GM18508 (cell line): Measurements from ENCODE around the gene SPPL2C.

ENCODE experiments used
- ATAC-seq: cut with Tn5 transposase; IDR thresholded peaks from one replicate; pipeline ENCODE4 v1.9.1; 2021; ENCODE audit warnings: moderate number of reproducible peaks; ENCODE audit not compliant: insufficient read depth, unreplicated experiment

The SPPL2C gene

GRCh38 chr17:45870342-45870974, 25.8 kb downstream of the SPPL2C start:
- ATAC-seq = no peak

GRCh38 chr17:45871718-45872117, 27.0 kb downstream of the SPPL2C start:
- no peak for ATAC-seq

GRCh38 chr17:45873728-45874127, 29.0 kb downstream of the SPPL2C start:
- ATAC-seq = no peak

- ATAC-seq = no peak
Measured at GRCh38 chr17:45874151-45874550, 29.5 kb downstream of the SPPL2C start.

GRCh38 chr17:45876539-45876938, 31.9 kb downstream of the SPPL2C start:
- ATAC-seq = no peak

- no peak for ATAC-seq
Measured at GRCh38 chr17:45877467-45877866, 32.8 kb downstream of the SPPL2C start.

GRCh38 chr17:45883063-45883462, 38.4 kb downstream of the SPPL2C start:
- no peak for ATAC-seq

- no peak for ATAC-seq
Measured at GRCh38 chr17:45886852-45887251, 42.2 kb downstream of the SPPL2C start.

- ATAC-seq = no peak
Measured at GRCh38 chr17:45888392-45888791, 43.7 kb downstream of the SPPL2C start.

GRCh38 chr17:45889579-45889978, 44.9 kb downstream of the SPPL2C start:
- no peak for ATAC-seq

GRCh38 chr17:45893725-45894021, 49.0 kb downstream of the SPPL2C start:
- no peak for ATAC-seq

GRCh38 chr17:45894022-45894784, 49.5 kb downstream of the SPPL2C start, which contains the start of gene MAPT:
Gene MAPT (plus strand): TSS chr17:45894554. CDS start chr17:45962338, 67,784 bp downstream.
- no peak for ATAC-seq

GRCh38 chr17:45895304-45895968, 50.8 kb downstream of the SPPL2C start:
- no peak for ATAC-seq

- ATAC-seq = no peak
Measured at GRCh38 chr17:45895969-45896785, 51.5 kb downstream of the SPPL2C start.
